ENCODE results near the gene SHMT1. TPM values are rescaled to one million over a fixed set of nuclear protein-coding genes. Genes with fewer than 3 reads are reported as not detected.
"Not testable (repeated sequence)": the region's sequence is repeated elsewhere in the genome, so short reads cannot be mapped to it uniquely, and the experiment has no call there.

Gene SHMT1
- total RNA-seq, 2 experiments from 2014 or later = 5.6 to 7.1 TPM

GRCh38 chr17:18403604-18404003 lies 40.3 kb upstream of the SHMT1 start:
- H3K4me1 Mint-ChIP-seq (ENCODE audit: low read depth); H3K27ac ChIP-seq (ENCODE audit: low read depth in 1 of 2, low read length in 2 of 2); H3K27ac Mint-ChIP-seq; H3K36me3 Mint-ChIP-seq (ENCODE audit: low read depth); H3K4me3 Mint-ChIP-seq; H3K9me3 Mint-ChIP-seq; ATAC-seq (ENCODE audit: poor library complexity); H3K27me3 Mint-ChIP-seq; intact Hi-C loops (cut with DNase I, micrococcal nuclease); DNase-seq; H3K4me1 ChIP-seq (ENCODE audit: insufficient read depth, low read length); H3K9me3 ChIP-seq (ENCODE audit: control insufficient read depth in 1 of 2, insufficient read depth in 1 of 2, low read length in 2 of 2); POLR2A ChIA-PET; H3K27me3 ChIP-seq (ENCODE audit: control insufficient read depth in 1 of 2, insufficient read depth in 2 of 2, low read length in 2 of 2); H3K4me3 ChIP-seq (ENCODE audit: low read length); CTCF ChIA-PET; H3K36me3 ChIP-seq (ENCODE audit: insufficient read depth, low read length): not testable (repeated sequence)

GRCh38 chr17:18403166-18403565 lies 39.8 kb upstream of the SHMT1 start:
- DNase-seq; H3K4me1 ChIP-seq (ENCODE audit: insufficient read depth, low read length); H3K27ac Mint-ChIP-seq; CTCF ChIA-PET; ATAC-seq (ENCODE audit: poor library complexity); H3K4me1 Mint-ChIP-seq (ENCODE audit: low read depth); H3K9me3 ChIP-seq (ENCODE audit: control insufficient read depth in 1 of 2, insufficient read depth in 1 of 2, low read length in 2 of 2); H3K27ac ChIP-seq (ENCODE audit: low read depth in 1 of 2, low read length in 2 of 2); intact Hi-C loops (cut with DNase I, micrococcal nuclease); H3K36me3 ChIP-seq (ENCODE audit: insufficient read depth, low read length); H3K27me3 ChIP-seq (ENCODE audit: control insufficient read depth in 1 of 2, insufficient read depth in 2 of 2, low read length in 2 of 2); POLR2A ChIA-PET; H3K36me3 Mint-ChIP-seq (ENCODE audit: low read depth); H3K9me3 Mint-ChIP-seq; H3K4me3 ChIP-seq (ENCODE audit: low read length); H3K4me3 Mint-ChIP-seq; H3K27me3 Mint-ChIP-seq: not testable (repeated sequence)

GRCh38 chr17:18401872-18402590 lies 38.7 kb upstream of the SHMT1 start:
- CTCF ChIA-PET; H3K27me3 ChIP-seq (ENCODE audit: control insufficient read depth in 1 of 2, insufficient read depth in 2 of 2, low read length in 2 of 2); H3K36me3 Mint-ChIP-seq (ENCODE audit: low read depth); H3K27ac Mint-ChIP-seq; H3K27me3 Mint-ChIP-seq; H3K4me1 Mint-ChIP-seq (ENCODE audit: low read depth); H3K4me3 Mint-ChIP-seq; H3K36me3 ChIP-seq (ENCODE audit: insufficient read depth, low read length); H3K4me1 ChIP-seq (ENCODE audit: insufficient read depth, low read length); H3K27ac ChIP-seq (ENCODE audit: low read depth in 1 of 2, low read length in 2 of 2); ATAC-seq (ENCODE audit: poor library complexity); intact Hi-C loops (cut with DNase I, micrococcal nuclease); H3K9me3 ChIP-seq (ENCODE audit: control insufficient read depth in 1 of 2, insufficient read depth in 1 of 2, low read length in 2 of 2); DNase-seq; H3K9me3 Mint-ChIP-seq; H3K4me3 ChIP-seq (ENCODE audit: low read length); POLR2A ChIA-PET: not testable (repeated sequence)

GRCh38 chr17:18388728-18389127 lies 25.4 kb upstream of the SHMT1 start:
- ATAC-seq (ENCODE audit: poor library complexity) = peak; percentile 37
- intact Hi-C loops (cut with DNase I, micrococcal nuclease); H3K36me3 Mint-ChIP-seq (ENCODE audit: low read depth); DNase-seq; H3K27ac ChIP-seq (ENCODE audit: low read depth in 1 of 2, low read length in 2 of 2); H3K27ac Mint-ChIP-seq; H3K4me3 ChIP-seq (ENCODE audit: low read length); H3K27me3 ChIP-seq (ENCODE audit: control insufficient read depth in 1 of 2, insufficient read depth in 2 of 2, low read length in 2 of 2); H3K4me3 Mint-ChIP-seq; POLR2A ChIA-PET; H3K4me1 ChIP-seq (ENCODE audit: insufficient read depth, low read length); H3K36me3 ChIP-seq (ENCODE audit: insufficient read depth, low read length); H3K9me3 Mint-ChIP-seq; H3K27me3 Mint-ChIP-seq; H3K4me1 Mint-ChIP-seq (ENCODE audit: low read depth); CTCF ChIA-PET; H3K9me3 ChIP-seq (ENCODE audit: control insufficient read depth in 1 of 2, insufficient read depth in 1 of 2, low read length in 2 of 2): not testable (repeated sequence)

GRCh38 chr17:18388266-18388665 lies 24.9 kb upstream of the SHMT1 start:
- H3K27me3 Mint-ChIP-seq; POLR2A ChIA-PET; H3K9me3 Mint-ChIP-seq; H3K27ac Mint-ChIP-seq; H3K36me3 ChIP-seq (ENCODE audit: insufficient read depth, low read length); CTCF ChIA-PET; intact Hi-C loops (cut with DNase I, micrococcal nuclease); H3K27me3 ChIP-seq (ENCODE audit: control insufficient read depth in 1 of 2, insufficient read depth in 2 of 2, low read length in 2 of 2); H3K4me3 ChIP-seq (ENCODE audit: low read length); DNase-seq; H3K9me3 ChIP-seq (ENCODE audit: control insufficient read depth in 1 of 2, insufficient read depth in 1 of 2, low read length in 2 of 2); H3K4me1 Mint-ChIP-seq (ENCODE audit: low read depth); H3K36me3 Mint-ChIP-seq (ENCODE audit: low read depth); ATAC-seq (ENCODE audit: poor library complexity); H3K27ac ChIP-seq (ENCODE audit: low read depth in 1 of 2, low read length in 2 of 2); H3K4me1 ChIP-seq (ENCODE audit: insufficient read depth, low read length); H3K4me3 Mint-ChIP-seq: not testable (repeated sequence)

GRCh38 chr17:18387583-18387982 lies 24.2 kb upstream of the SHMT1 start:
- H3K4me1 Mint-ChIP-seq (ENCODE audit: low read depth); H3K27me3 Mint-ChIP-seq; H3K36me3 ChIP-seq (ENCODE audit: insufficient read depth, low read length); POLR2A ChIA-PET; H3K27me3 ChIP-seq (ENCODE audit: control insufficient read depth in 1 of 2, insufficient read depth in 2 of 2, low read length in 2 of 2); DNase-seq; H3K27ac Mint-ChIP-seq; H3K9me3 Mint-ChIP-seq; H3K4me3 Mint-ChIP-seq; intact Hi-C loops (cut with DNase I, micrococcal nuclease); H3K27ac ChIP-seq (ENCODE audit: low read depth in 1 of 2, low read length in 2 of 2); H3K9me3 ChIP-seq (ENCODE audit: control insufficient read depth in 1 of 2, insufficient read depth in 1 of 2, low read length in 2 of 2); H3K4me3 ChIP-seq (ENCODE audit: low read length); ATAC-seq (ENCODE audit: poor library complexity); H3K36me3 Mint-ChIP-seq (ENCODE audit: low read depth); CTCF ChIA-PET: not testable (repeated sequence)
- peaks cover 12% of the 10 kb centered on the region for H3K4me1 ChIP-seq (ENCODE audit: insufficient read depth, low read length)

- POLR2A ChIA-PET, CTCF ChIA-PET: not testable (repeated sequence)
Observed at GRCh38 chr17:18384271-18384670, 20.9 kb upstream of the SHMT1 start.

More at GRCh38 chr17:18384271-18384670, 20.9 kb upstream of the SHMT1 start:
- H3K4me1 ChIP-seq (ENCODE audit: insufficient read depth, low read length); H3K4me3 ChIP-seq (ENCODE audit: low read length); H3K36me3 ChIP-seq (ENCODE audit: insufficient read depth, low read length); H3K27me3 Mint-ChIP-seq; ATAC-seq (ENCODE audit: poor library complexity); H3K4me1 Mint-ChIP-seq (ENCODE audit: low read depth); H3K27ac ChIP-seq (ENCODE audit: low read depth in 1 of 2, low read length in 2 of 2); H3K9me3 Mint-ChIP-seq; H3K36me3 Mint-ChIP-seq (ENCODE audit: low read depth); H3K27ac Mint-ChIP-seq; DNase-seq; H3K4me3 Mint-ChIP-seq; H3K27me3 ChIP-seq (ENCODE audit: control insufficient read depth in 1 of 2, insufficient read depth in 2 of 2, low read length in 2 of 2); intact Hi-C loops (cut with DNase I, micrococcal nuclease); H3K9me3 ChIP-seq (ENCODE audit: control insufficient read depth in 1 of 2, insufficient read depth in 1 of 2, low read length in 2 of 2): not testable (repeated sequence)

Data from CD4-positive, alpha-beta T cell (primary cell).